ENCODE results near the gene PHACTR3. TPM values are rescaled to one million over a fixed set of nuclear protein-coding genes. Genes with fewer than 3 reads are reported as not detected.

Gene PHACTR3
- total and polyA plus RNA-seq, 10 donors, result 1.4 to 15.0 (median 8.6) TPM

GRCh38 chr20:59813126-59813947, 209.0 kb downstream of the PHACTR3 start:
- Histone ChIP-seq H3K4me3 (no peak overlapping the region), H3K27ac (no peak overlapping the region), H3K27me3 (replicated peaks in 1 of 7) (peaks cover 0 to 2% (median 0%) of the 10 kb centered on the region in 7 donors), H3K4me1 (no peaks in the 10 kb centered on the region), H3K36me3 (no peaks in the 10 kb centered on the region), H3K9me3 (no peaks in the 10 kb centered on the region)
- DNase-seq, result peak; percentile 36
- WGBS, 5 donors, result 84 to 94% (median 85%) methylated on average over 14 to 18 of the region's 18 CpGs
- intact Hi-C loops (cut with DNase I; ENCODE audit: low total_unique reads), result no loop called here
- TF ChIP-seq POLR2A (IDR thresholded peaks at IDR 0.05), result no peak
- no peak for TF ChIP-seq POLR2AphosphoS5 (IDR thresholded peaks at IDR 0.05)
- TF ChIP-seq CTCF (IDR thresholded peaks at IDR 0.05 in 8 of 11, conservative IDR thresholded peaks at IDR 0.05 in 3 of 11), result no peak

GRCh38 chr20:59813948-59814839, 209.9 kb downstream of the PHACTR3 start:
- no peaks in the 10 kb centered on the region for H3K36me3 ChIP-seq
- TF ChIP-seq POLR2AphosphoS5 (IDR thresholded peaks at IDR 0.05) (no peak), POLR2A (IDR thresholded peaks at IDR 0.05) (no peak), CTCF (IDR thresholded peaks at IDR 0.05 in 8 of 11, conservative IDR thresholded peaks at IDR 0.05 in 3 of 11) (no peak)
- DNase-seq, result no peak
- intact Hi-C loops (cut with DNase I; ENCODE audit: low total_unique reads), result no loop called here
- H3K4me3 ChIP-seq, result no peak overlapping the region
- H3K27ac ChIP-seq, result no peak overlapping the region
- H3K9me3 ChIP-seq, result no peaks in the 10 kb centered on the region
- WGBS, 5 donors, result 71 to 82% (median 74%) methylated on average over 21 of the region's 21 CpGs
- H3K27me3 ChIP-seq (replicated peaks in 1 of 7), result peaks cover 0 to under 1% (median 0%) of the 10 kb centered on the region in 7 donors
- no peaks in the 10 kb centered on the region for H3K4me1 ChIP-seq

GRCh38 chr20:59814840-59815340, 210.6 kb downstream of the PHACTR3 start:
- Histone ChIP-seq H3K36me3 (no peaks in the 10 kb centered on the region), H3K4me1 (no peaks in the 10 kb centered on the region), H3K27me3 (replicated peaks in 1 of 7) (peaks cover 0 to 5% (median 0%) of the 10 kb centered on the region in 7 donors), H3K4me3 (no peak overlapping the region), H3K9me3 (no peaks in the 10 kb centered on the region), H3K27ac (no peak overlapping the region)
- no peak for TF ChIP-seq POLR2AphosphoS5 (IDR thresholded peaks at IDR 0.05)
- TF ChIP-seq CTCF (IDR thresholded peaks at IDR 0.05 in 8 of 11, conservative IDR thresholded peaks at IDR 0.05 in 3 of 11), result no peak
- TF ChIP-seq POLR2A (IDR thresholded peaks at IDR 0.05), result no peak
- 64 to 89% (median 72%) methylated on average over 8 of the region's 8 CpGs for WGBS, 5 donors
- intact Hi-C loops (cut with DNase I; ENCODE audit: low total_unique reads), result no loop called here
- no peak for DNase-seq

Data from spleen (tissue), 11 donors.